Activated naive CD4-positive, alpha-beta T cell treated with anti-CD3 and anti-CD28 coated beads, Interleukin-2, amount 10 ng/mL, durations not matched to agents 7 days and 5 days (primary cell): ENCODE measurements around the gene TARBP1.
"Not testable (repeated sequence)": the region's sequence is repeated elsewhere in the genome, so short reads cannot be mapped to it uniquely, and the experiment has no call there.

Experiments
- CTCF ChIA-PET: fragments of 350-600 bp; sonication (Branson Sonifier 250); formaldehyde crosslinking; loops from one replicate; lab custom pipeline; 2021; ENCODE audit warnings: antibody characterized with exemption; lab: Charles Lee
- DNase-seq: peaks from one replicate; pipeline ENCODE4 v3.0.0-alpha.2; 2020
- H3K27ac Mint-ChIP-seq: one replicate; pipeline ENCODE4 v1.8.0; 2021; ENCODE audit warnings: mild to moderate bottlenecking, moderate library complexity, mixed read lengths
- H3K27me3 Mint-ChIP-seq: one replicate; pipeline ENCODE4 v1.8.0; 2021; ENCODE audit warnings: mild to moderate bottlenecking, mixed read lengths
- H3K36me3 Mint-ChIP-seq: one replicate; pipeline ENCODE4 v1.8.0; 2021; ENCODE audit warnings: mixed read lengths
- H3K4me1 Mint-ChIP-seq: one replicate; pipeline ENCODE4 v1.8.0; 2021; ENCODE audit warnings: mixed read lengths
- H3K4me3 Mint-ChIP-seq: one replicate; pipeline ENCODE4 v1.8.0; 2021; ENCODE audit warnings: mild to moderate bottlenecking, moderate library complexity, mixed read lengths
- H3K9me3 Mint-ChIP-seq: one replicate; pipeline ENCODE4 v1.8.0; 2021; ENCODE audit warnings: mixed read lengths

Gene TARBP1

GRCh38 chr1:234397732-234398131 is 81.2 kb downstream of the TARBP1 start:
- CTCF ChIA-PET = interaction anchor here (0.6 to 2.4 kb wide), 2 partner anchors 11 to 24 kb away, joined by 3 to 8 read pairs; partner anchors contain the start of gene COA6
- no peak overlapping the region for H3K27ac Mint-ChIP-seq
- no peaks in the 10 kb centered on the region for H3K9me3 Mint-ChIP-seq
- no peak overlapping the region for H3K4me3 Mint-ChIP-seq
- peaks cover 13% of the 10 kb centered on the region for H3K36me3 Mint-ChIP-seq
- peaks cover 51% of the 10 kb centered on the region for H3K4me1 Mint-ChIP-seq
- DNase-seq = no peak
- H3K27me3 Mint-ChIP-seq = no peaks in the 10 kb centered on the region

GRCh38 chr1:234396871-234397270 is 82.1 kb downstream of the TARBP1 start:
- no peak overlapping the region for H3K4me3 Mint-ChIP-seq
- H3K36me3 Mint-ChIP-seq = peaks cover 15% of the 10 kb centered on the region
- CTCF ChIA-PET = no interaction called here
- H3K27me3 Mint-ChIP-seq = no peaks in the 10 kb centered on the region
- H3K4me1 Mint-ChIP-seq = peaks cover 44% of the 10 kb centered on the region
- H3K9me3 Mint-ChIP-seq = no peaks in the 10 kb centered on the region
- DNase-seq = no peak
- peak overlapping the region; percentile 67 for H3K27ac Mint-ChIP-seq

DNA sequence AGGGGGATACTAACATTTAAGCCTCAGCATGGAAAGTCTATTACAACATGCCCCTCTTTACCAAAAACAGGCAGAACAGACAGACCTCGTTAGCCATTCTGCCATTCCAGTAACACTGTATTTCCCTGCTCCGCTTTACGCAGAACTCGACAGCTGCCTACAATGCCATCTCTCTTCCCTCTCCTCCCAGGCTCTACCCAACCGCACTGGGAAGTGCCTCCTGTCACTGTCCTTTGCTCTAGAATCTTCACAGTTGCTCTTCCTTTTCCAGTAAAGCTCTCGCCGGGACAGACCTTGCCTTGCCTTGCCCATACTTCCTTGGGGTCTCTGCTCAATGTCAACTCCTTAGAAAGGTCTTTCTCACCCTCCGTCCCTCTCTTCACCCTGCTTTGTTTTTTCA is 82.9 kb downstream of the TARBP1 start:
- Mint-ChIP-seq H3K27ac (no peak overlapping the region), H3K4me3 (no peak overlapping the region), H3K27me3 (no peaks in the 10 kb centered on the region), H3K9me3 (no peaks in the 10 kb centered on the region), H3K36me3 (peaks cover 18% of the 10 kb centered on the region), H3K4me1 (peaks cover 36% of the 10 kb centered on the region)
- no peak for DNase-seq
- CTCF ChIA-PET = no interaction called here

DNA sequence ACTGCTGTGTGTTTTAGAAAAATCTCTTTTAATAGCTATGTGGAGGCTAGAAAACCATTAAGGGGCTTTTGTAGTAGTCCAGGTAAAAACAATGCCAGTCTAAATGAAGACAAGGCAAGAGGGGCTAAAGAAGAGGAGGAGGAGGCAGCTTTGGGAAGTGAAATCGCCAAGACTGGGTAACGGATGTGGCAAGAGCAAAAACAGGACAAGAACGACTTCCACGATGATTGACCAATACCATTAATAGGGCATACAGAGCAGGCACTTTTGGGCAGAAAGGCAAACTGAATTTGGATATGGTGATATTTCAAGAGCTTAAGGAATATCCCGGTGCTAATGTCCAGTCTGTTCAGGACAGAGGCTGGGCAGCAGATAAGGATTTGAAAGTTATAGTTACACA is 83.7 kb downstream of the TARBP1 start:
- DNase-seq = no peak
- Mint-ChIP-seq H3K27me3 (no peaks in the 10 kb centered on the region), H3K27ac (no peak overlapping the region), H3K9me3 (no peaks in the 10 kb centered on the region), H3K4me3 (no peak overlapping the region), H3K4me1 (peaks cover 29% of the 10 kb centered on the region), H3K36me3 (peaks cover 15% of the 10 kb centered on the region)
- CTCF ChIA-PET = interaction anchor here (0.9 to 1.1 kb wide), 2 partner anchors 14 to 22 kb away, joined by 3 to 5 read pairs; partner anchors contain the start of gene COA6

- DNase-seq = peak; percentile 25
- CTCF ChIA-PET = interaction anchor here (0.7 to 2.2 kb wide), 6 partner anchors 16 to 94 kb away, joined by 3 to 11 read pairs (median 4); no protein-coding TSS in a partner anchor
- peaks cover 11% of the 10 kb centered on the region for H3K4me1 Mint-ChIP-seq
- peaks cover 23% of the 10 kb centered on the region for H3K36me3 Mint-ChIP-seq
- no peak overlapping the region for H3K4me3 Mint-ChIP-seq
- H3K27me3 Mint-ChIP-seq = no peaks in the 10 kb centered on the region
- no peaks in the 10 kb centered on the region for H3K9me3 Mint-ChIP-seq
- peak overlapping the region; percentile 54 for H3K27ac Mint-ChIP-seq
These were observed 85.8 kb downstream of the TARBP1 start for GRCh38 chr1:234393190-234393589.

- DNase-seq = no peak
- Mint-ChIP-seq H3K27ac (no peak overlapping the region), H3K9me3 (no peaks in the 10 kb centered on the region), H3K36me3 (peaks cover 39% of the 10 kb centered on the region), H3K4me1 (peaks cover 4% of the 10 kb centered on the region), H3K4me3 (no peak overlapping the region), H3K27me3 (no peaks in the 10 kb centered on the region)
- CTCF ChIA-PET = interaction anchor here (1.0 to 1.1 kb wide), 2 partner anchors 21 to 65 kb away, joined by 3 to 6 read pairs; no protein-coding TSS in a partner anchor
These were observed 90.9 kb downstream of the TARBP1 start for GRCh38 chr1:234388094-234388493.

- Mint-ChIP-seq H3K27ac (no peak overlapping the region), H3K27me3 (no peaks in the 10 kb centered on the region), H3K4me1 (peaks cover 4% of the 10 kb centered on the region), H3K9me3 (no peaks in the 10 kb centered on the region), H3K36me3 (peaks cover 43% of the 10 kb centered on the region), H3K4me3 (no peak overlapping the region)
- no peak for DNase-seq
- CTCF ChIA-PET = interaction anchor here (1.0 kb wide), 1 partner anchor 12 kb away, joined by 7 read pairs; no protein-coding TSS in a partner anchor
These were observed 92.9 kb downstream of the TARBP1 start for GRCh38 chr1:234386122-234386521.

DNA sequence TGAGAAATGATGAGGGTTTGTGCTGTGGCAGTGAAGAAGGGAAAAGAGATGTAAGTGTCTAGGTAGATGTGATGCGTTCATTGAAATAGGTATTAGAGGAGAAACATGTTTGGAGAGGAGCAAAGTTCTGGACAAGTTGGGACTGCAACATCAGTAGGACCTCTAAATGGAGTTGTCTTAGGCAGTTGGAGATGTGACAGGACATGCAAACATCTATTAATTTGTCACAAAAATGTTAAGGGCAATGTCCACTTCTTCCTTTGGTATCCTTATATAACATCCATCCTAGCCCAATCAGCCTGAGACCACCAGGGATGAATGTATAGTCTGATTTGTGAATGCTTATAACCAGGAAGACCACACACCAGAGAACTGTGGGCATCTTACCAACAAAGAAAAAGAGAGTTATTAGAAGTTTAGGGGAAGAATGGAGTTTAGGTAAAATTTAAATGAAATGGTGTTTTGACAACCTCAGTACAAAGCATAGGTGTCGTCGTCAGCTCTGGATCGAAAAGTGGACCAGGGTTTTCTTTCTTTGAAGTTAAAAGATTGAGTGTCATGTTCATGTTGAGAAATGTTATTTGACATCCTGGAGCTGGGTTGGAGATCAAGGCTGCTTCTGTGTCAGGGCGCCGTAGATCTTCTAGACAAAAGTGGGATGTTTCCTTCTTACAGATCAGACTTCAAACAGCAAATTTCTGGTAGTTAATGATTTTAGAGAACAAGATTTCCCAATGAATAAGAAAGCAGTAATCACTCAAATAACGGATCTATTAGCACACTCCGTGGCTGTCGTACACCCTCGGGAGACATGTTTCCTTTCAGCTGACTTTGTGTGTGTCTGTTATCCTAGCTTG is 97.1 kb downstream of the TARBP1 start:
- CTCF ChIA-PET = no interaction called here
- Mint-ChIP-seq H3K36me3 (peaks cover 68% of the 10 kb centered on the region), H3K4me3 (no peak overlapping the region), H3K4me1 (peaks cover 9% of the 10 kb centered on the region), H3K9me3 (peaks cover 5% of the 10 kb centered on the region), H3K27me3 (no peaks in the 10 kb centered on the region), H3K27ac (no peak overlapping the region)
- no peak for DNase-seq

DNA sequence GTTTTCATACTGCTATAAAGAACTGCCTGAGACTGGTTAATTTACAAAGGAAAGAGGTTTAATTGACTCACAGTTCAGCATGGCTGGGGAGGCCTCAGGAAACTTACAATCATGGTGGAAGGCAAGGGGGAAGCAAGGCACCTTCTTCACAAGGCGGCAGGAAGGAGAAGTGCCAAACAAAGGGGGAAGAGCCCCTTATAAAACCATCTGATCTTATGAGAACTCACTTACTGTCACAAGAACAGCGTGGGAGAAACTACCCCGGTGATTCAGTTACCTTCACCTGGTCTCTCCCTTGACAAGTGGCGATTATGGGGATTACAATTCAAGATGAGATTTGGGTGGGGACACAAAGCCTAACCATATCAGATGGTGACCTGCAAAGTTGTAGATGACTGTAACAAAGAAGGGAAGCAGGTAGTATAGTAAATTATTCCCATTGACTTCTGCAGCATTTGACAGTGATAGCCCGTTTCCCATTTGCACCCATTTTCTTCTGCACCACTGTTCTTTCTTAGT is 99.3 kb downstream of the TARBP1 start:
- H3K9me3 Mint-ChIP-seq, H3K27ac Mint-ChIP-seq, H3K4me3 Mint-ChIP-seq, H3K27me3 Mint-ChIP-seq, DNase-seq: not testable (repeated sequence)
- Mint-ChIP-seq H3K36me3 (peaks cover 65% of the 10 kb centered on the region), H3K4me1 (peaks cover 25% of the 10 kb centered on the region)
- CTCF ChIA-PET = interaction anchor here (1.4 kb wide), 1 partner anchor 30 kb away, joined by 3 read pairs; no protein-coding TSS in a partner anchor

DNA sequence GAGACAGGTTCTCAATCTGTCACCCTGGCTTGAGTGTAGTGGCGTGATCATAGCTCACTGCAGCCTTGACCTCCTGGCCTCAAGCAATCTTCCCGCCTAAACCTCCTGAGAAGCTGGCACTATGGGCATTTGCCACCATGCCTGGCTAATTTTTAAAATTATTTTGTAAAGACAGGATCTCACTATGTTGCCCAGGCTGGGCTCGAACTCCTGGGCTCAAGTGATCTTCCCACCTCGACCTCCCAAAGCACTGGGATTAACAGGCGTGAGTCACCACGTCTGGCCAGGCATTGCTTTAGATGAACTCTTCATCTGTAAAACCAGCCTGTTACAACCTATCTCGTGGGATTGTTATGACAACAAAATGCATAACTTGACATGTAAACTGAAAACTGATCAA is 103.3 kb downstream of the TARBP1 start:
- peaks cover 46% of the 10 kb centered on the region for H3K4me1 Mint-ChIP-seq
- H3K36me3 Mint-ChIP-seq = peaks cover 58% of the 10 kb centered on the region
- CTCF ChIA-PET = interaction anchor here (3.2 kb wide), 1 partner anchor 34 kb away, joined by 16 read pairs; no protein-coding TSS in a partner anchor
- no peak for DNase-seq
- H3K27me3 Mint-ChIP-seq = no peaks in the 10 kb centered on the region
- no peak overlapping the region for H3K27ac Mint-ChIP-seq
- H3K9me3 Mint-ChIP-seq = peaks cover 5% of the 10 kb centered on the region
- no peak overlapping the region for H3K4me3 Mint-ChIP-seq

DNA sequence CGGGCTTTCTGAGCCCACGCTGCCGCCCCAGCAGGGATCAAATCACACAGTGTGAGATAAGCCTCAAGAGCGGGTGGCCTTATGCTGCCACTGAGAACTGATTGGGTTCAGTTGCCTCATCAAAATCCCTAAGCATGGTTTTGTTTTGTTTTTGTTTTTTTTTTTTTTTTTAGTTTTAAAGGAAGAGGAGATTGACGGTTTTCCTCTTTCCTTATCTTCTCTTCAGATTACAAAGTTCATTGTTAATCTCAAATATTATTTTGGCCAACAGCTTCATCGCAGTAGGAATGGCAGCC is 105.1 kb downstream of the TARBP1 start:
- peaks cover 42% of the 10 kb centered on the region for H3K36me3 Mint-ChIP-seq
- no peaks in the 10 kb centered on the region for H3K9me3 Mint-ChIP-seq
- H3K27me3 Mint-ChIP-seq = no peaks in the 10 kb centered on the region
- peak overlapping the region; percentile 88 for H3K4me3 Mint-ChIP-seq
- no peak for DNase-seq
- H3K4me1 Mint-ChIP-seq = peaks cover 47% of the 10 kb centered on the region
- CTCF ChIA-PET = interaction anchor here (0.8 to 3.2 kb wide), 7 partner anchors 12 to 113 kb away, joined by 3 to 16 read pairs (median 3); no protein-coding TSS in a partner anchor
- peak overlapping the region; percentile 100 for H3K27ac Mint-ChIP-seq

GRCh38 chr1:234373064-234373958 is 105.7 kb downstream of the TARBP1 start, which contains the start of gene COA6:
Gene COA6, plus strand, starts transcription at chr1:234373456. Its CDS starts 11 bp downstream, at chr1:234373467.
- peak within 1 kb of the TSS; percentile 88 for H3K4me3 Mint-ChIP-seq
- no peaks in the 10 kb centered on the region for H3K27me3 Mint-ChIP-seq
- H3K27ac Mint-ChIP-seq = peak within 1 kb of the TSS; percentile 100
- peaks cover 38% of the 10 kb centered on the region for H3K36me3 Mint-ChIP-seq
- CTCF ChIA-PET = interaction anchor here (0.7 to 3.2 kb wide), 8 partner anchors 13 to 114 kb away, joined by 3 to 16 read pairs (median 3); no protein-coding TSS in a partner anchor
- no peaks in the 10 kb centered on the region for H3K9me3 Mint-ChIP-seq
- peaks cover 52% of the 10 kb centered on the region for H3K4me1 Mint-ChIP-seq
- DNase-seq = peak; percentile 91

- CTCF ChIA-PET = interaction anchor here (1.2 to 3.2 kb wide), 3 partner anchors 14 to 37 kb away, joined by 3 to 16 read pairs (median 5); no protein-coding TSS in a partner anchor
- H3K4me1 Mint-ChIP-seq = peaks cover 54% of the 10 kb centered on the region
- no peaks in the 10 kb centered on the region for H3K27me3 Mint-ChIP-seq
- DNase-seq = no peak
- no peaks in the 10 kb centered on the region for H3K9me3 Mint-ChIP-seq
- peak overlapping the region; percentile 100 for H3K27ac Mint-ChIP-seq
- peaks cover 26% of the 10 kb centered on the region for H3K36me3 Mint-ChIP-seq
- peak overlapping the region; percentile 88 for H3K4me3 Mint-ChIP-seq
These were observed 106.8 kb downstream of the TARBP1 start for GRCh38 chr1:234372011-234372757.
